HCT116 (cell line): ENCODE measurements around the gene CORO2A. TPM values are rescaled to one million over a fixed set of nuclear protein-coding genes. Genes with fewer than 3 reads are reported as not detected.

Experiments
- ATAC-seq: fragments of 200-7000 bp; cut with Tn5 transposase; 2 replicates; pipeline ENCODE4 v1.9.1; 2020; ENCODE audit warnings: mild to moderate bottlenecking, moderate library complexity
- BruUV-seq: library from RNA; stranded (reverse); fragments of 400-500 nt; replicated peaks from 2 replicates; lab custom pipeline; 2021; lab: Mats Ljungman, UMichigan
- CTCF ChIA-PET: fragments of 300-600 bp; sonication (Branson Sonifier 250); formaldehyde crosslinking; loops from one replicate; lab custom pipeline; 2021; ENCODE audit warnings: antibody characterized with exemption; lab: Charles Lee
- POLR2A ChIA-PET: fragments of 300-600, 350-600 bp; sonication (Branson Sonifier 250); formaldehyde crosslinking; loops from one replicate; lab custom pipeline; 2021; ENCODE audit warnings: antibody characterized with exemption; lab: Charles Lee
- RAD21 ChIA-PET, 2 experiments: fragments of 300-600 bp; sonication (Branson Sonifier 250); formaldehyde crosslinking; loops; one replicate each; lab custom pipeline; 2023; ENCODE audit warnings: low total read pairs in 2 of 2; ENCODE audit not compliant: uncharacterized antibody in 2 of 2, unreplicated experiment in 2 of 2, low non-redundant PET in 1 of 2; lab: Charles Lee
- DNase-seq: peaks from one replicate; pipeline ENCODE4 v3.0.0-alpha.2; 2010; ENCODE audit warnings: low read depth, low spot score
- H2AFZ ChIP-seq: fragments of 200-600 bp; shearing (Covaris generic), sonication (generic); 2 replicates; pipeline ENCODE4 v1.6.1; 2017; ENCODE audit warnings: low read depth, mixed run types, mixed read lengths, antibody characterized with exemption, low read length; ENCODE audit not compliant: poor library complexity, severe bottlenecking
- H3K27ac ChIP-seq: 2 replicates; pipeline ENCODE4 v1.5.1; 2012; ENCODE audit warnings: low read depth, low read length
- H3K27me3 ChIP-seq: fragments of 200-600 bp; sonication (generic); 2 replicates; pipeline ENCODE4 v1.6.1; 2016; ENCODE audit warnings: mixed run types, low read length, mixed read lengths; ENCODE audit not compliant: insufficient read depth
- H3K36me3 ChIP-seq, 2 experiments: fragments of 200-500 bp in 1 of 2; fragments of 200-600 bp in 1 of 2; sonication (Bioruptor generic) in 1 of 2; sonication (generic) in 1 of 2; 2 replicates each; pipeline versions ENCODE4 v1.5.1 to v1.6.1; 2014 to 2016; ENCODE audit warnings: low read length in 2 of 2, inconsistent platforms in 1 of 2, mixed read lengths in 1 of 2, mixed run types in 1 of 2; ENCODE audit not compliant: insufficient read depth in 2 of 2, control insufficient read depth in 1 of 2
- H3K4me1 ChIP-seq, 2 experiments: fragments of 200-600 bp in 1 of 2; sonication (generic) in 1 of 2; 2 replicates each; pipeline versions ENCODE4 v1.5.1 to v1.6.1; 2012 to 2017; ENCODE audit warnings: low read length in 2 of 2, inconsistent platforms in 1 of 2, mild to moderate bottlenecking in 1 of 2, mixed read lengths in 1 of 2, mixed run types in 1 of 2, moderate library complexity in 1 of 2; ENCODE audit not compliant: insufficient read depth in 2 of 2, control insufficient read depth in 1 of 2
- H3K4me2 ChIP-seq: fragments of 200-600 bp; sonication (generic); 2 replicates; pipeline ENCODE4 v1.6.1; 2017; ENCODE audit warnings: mixed run types, low read length, mixed read lengths
- H3K4me3 ChIP-seq, 2 experiments: fragments of 200-600 bp in 1 of 2; sonication (generic) in 1 of 2; replicated peaks in 1 of 2; 2 replicates each; pipeline ENCODE4 v1.5.1; 2011 to 2016; ENCODE audit warnings: low read length in 2 of 2, control low read depth in 1 of 2, low read depth in 1 of 2, mild to moderate bottlenecking in 1 of 2, mixed read lengths in 1 of 2, mixed run types in 1 of 2
- H3K79me2 ChIP-seq: fragments of 200-600 bp; sonication (generic); 2 replicates; pipeline ENCODE4 v1.6.1; 2017; ENCODE audit warnings: mild to moderate bottlenecking, mixed run types, low read length, moderate library complexity, mixed read lengths; ENCODE audit not compliant: insufficient read depth
- H3K9ac ChIP-seq: fragments of 200-600 bp; sonication (generic); 2 replicates; pipeline ENCODE4 v1.6.1; 2016; ENCODE audit warnings: low read length, mixed read lengths
- H3K9me2 ChIP-seq: fragments of 200-600 bp; sonication (generic), shearing (Covaris generic); 2 replicates; pipeline ENCODE4 v1.6.1; 2017; ENCODE audit warnings: mixed run types, mild to moderate bottlenecking, moderate library complexity; ENCODE audit not compliant: insufficient read depth
- H3K9me3 ChIP-seq, 2 experiments: fragments of 200-500 bp in 1 of 2; fragments of 200-600 bp in 1 of 2; sonication (Bioruptor generic) in 1 of 2; sonication (generic) in 1 of 2; 2 replicates each; pipeline ENCODE4 v1.6.1; 2014 to 2017; ENCODE audit warnings: low read length in 2 of 2, mixed read lengths in 2 of 2, inconsistent platforms in 1 of 2, low read depth in 1 of 2, mild to moderate bottlenecking in 1 of 2, mixed run types in 1 of 2, moderate library complexity in 1 of 2; ENCODE audit not compliant: control insufficient read depth in 1 of 2, insufficient read depth in 1 of 2
- H4K20me1 ChIP-seq: fragments of 200-600 bp; sonication (generic), shearing (Covaris generic); 2 replicates; pipeline ENCODE4 v1.6.1; 2017; ENCODE audit warnings: mixed run types, mild to moderate bottlenecking, moderate library complexity; ENCODE audit not compliant: insufficient read depth
- CBX3 ChIP-seq: IDR thresholded peaks from 2 replicates; pipeline ENCODE4 v1.6.1; 2012; ENCODE audit warnings: low read depth
- CTCF ChIP-seq, 3 experiments: fragments of 200-600 bp in 1 of 3; sonication (generic) in 1 of 3; IDR thresholded peaks in 2 of 3; conservative IDR thresholded peaks in 1 of 3; 2 replicates each; pipeline ENCODE4 v1.5.1; 2012 to 2017; ENCODE audit warnings: low read depth in 2 of 3, low read length in 2 of 3, antibody characterized with exemption in 1 of 3, borderline replicate concordance in 1 of 3, control low read depth in 1 of 3, mild to moderate bottlenecking in 1 of 3, mixed read lengths in 1 of 3, mixed run types in 1 of 3, moderate library complexity in 1 of 3; ENCODE audit not compliant: insufficient read depth in 1 of 3
- JUND ChIP-seq: IDR thresholded peaks from 2 replicates; pipeline ENCODE4 v1.6.1; 2012
- POLR2A ChIP-seq: IDR thresholded peaks from 2 replicates; pipeline ENCODE4 v1.7.0; 2011; ENCODE audit warnings: borderline replicate concordance; ENCODE audit not compliant: insufficient read depth, insufficient read length; ENCODE audit errors: extremely low read depth
- SP1 ChIP-seq: IDR thresholded peaks from 2 replicates; pipeline ENCODE4 v1.6.1; 2012; ENCODE audit warnings: low read depth
- ZNF274 ChIP-seq: fragments of 200-500 bp; sonication (Bioruptor generic); IDR thresholded peaks from 2 replicates; pipeline ENCODE4 v1.6.1; 2014; ENCODE audit warnings: mild to moderate bottlenecking, low read depth, low read length, inconsistent platforms
- intact Hi-C: fragments of 100-400 bp; cut with micrococcal nuclease; formaldehyde crosslinking; loops from 2 replicates; pipeline ENCODE4 v1.10.0; 2022
- total RNA-seq: library from RNA; stranded (reverse); gene quantifications from one replicate; pipeline ENCODE4 v1.2.1, GENCODE V29; 2021; ENCODE audit not compliant: unreplicated experiment

Gene CORO2A
- total RNA-seq, 1 experiment from 2014 or later, result 5.7 TPM

DNA sequence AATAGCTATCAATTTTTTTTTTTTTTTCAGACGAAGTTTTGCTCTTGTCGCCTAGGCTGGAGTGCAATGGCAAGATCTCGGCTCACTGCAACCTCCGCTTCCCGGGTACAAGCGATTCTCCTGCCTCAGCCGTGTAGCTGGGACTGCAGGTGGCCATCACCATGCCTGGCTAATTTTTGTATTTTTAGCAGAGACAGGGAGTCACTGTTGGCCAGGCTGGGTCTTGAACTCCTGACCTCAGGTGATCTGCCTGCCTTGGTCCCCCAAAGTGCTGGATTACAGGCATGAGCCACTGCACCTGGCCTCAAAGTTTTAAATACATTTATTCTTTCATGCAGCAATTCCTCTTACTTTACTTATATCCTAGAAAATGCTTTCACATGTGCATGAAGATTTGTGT is 91.0 kb downstream of the CORO2A start (continued):
- TF ChIP-seq CTCF (IDR thresholded peaks at IDR 0.05 in 2 of 3, conservative IDR thresholded peaks at IDR 0.05 in 1 of 3; ENCODE audit: borderline replicate concordance in 1 of 3, insufficient read depth in 1 of 3, low read depth in 2 of 3, low read length in 2 of 3) (no peak), CBX3 (no peak)

GRCh38 chr9:98100456-98100855 is 92.0 kb downstream of the CORO2A start:
- no peaks in the 10 kb centered on the region for H3K9me2 ChIP-seq
- H3K9me3 ChIP-seq, result no peaks in the 10 kb centered on the region
- H2AFZ ChIP-seq, result no peak overlapping the region
- H4K20me1 ChIP-seq, result no peaks in the 10 kb centered on the region
- CTCF ChIA-PET, result no interaction called here
- intact Hi-C loops, result no loop called here
- H3K79me2 ChIP-seq, result no peaks in the 10 kb centered on the region
- RAD21 ChIA-PET, result no interaction called here
- H3K4me1 ChIP-seq, result no peaks in the 10 kb centered on the region
- DNase-seq (no peak), ATAC-seq (no peak)
- POLR2A ChIA-PET, result no interaction called here
- H3K4me3 ChIP-seq, result no peak overlapping the region
- H3K9ac ChIP-seq, result no peak overlapping the region
- no peak overlapping the region for H3K4me2 ChIP-seq
- BruUV-seq, result no TSS peak
- no peaks in the 10 kb centered on the region for H3K27me3 ChIP-seq
- TF ChIP-seq JUND (no peak), SP1 (no peak)
- H3K36me3 ChIP-seq, result 0 out of 4 replicates have a peak, but pooled peaks cover 0 to 6% of the 10 kb centered on the region in 2 experiments
- no peak overlapping the region for H3K27ac ChIP-seq

GRCh38 chr9:98099898-98100297 is 92.5 kb downstream of the CORO2A start:
- no peak for ATAC-seq
- Histone ChIP-seq H2AFZ (no peak overlapping the region), H4K20me1 (no peaks in the 10 kb centered on the region), H3K4me3 (no peak overlapping the region), H3K79me2 (no peaks in the 10 kb centered on the region), H3K36me3 (0 out of 4 replicates have a peak, but pooled peaks cover 0 to 6% of the 10 kb centered on the region in 2 experiments), H3K9me3 (no peaks in the 10 kb centered on the region), H3K4me2 (no peak overlapping the region), H3K9ac (no peak overlapping the region), H3K9me2 (no peaks in the 10 kb centered on the region), H3K4me1 (no peaks in the 10 kb centered on the region), H3K27ac (no peak overlapping the region), H3K27me3 (no peaks in the 10 kb centered on the region)
- no TSS peak for BruUV-seq
- ChIA-PET RAD21 (no interaction called here), CTCF (no interaction called here), POLR2A (no interaction called here)
- no peak for DNase-seq
- TF ChIP-seq ZNF274, result no peak
- no peak for TF ChIP-seq POLR2A
- no peak for TF ChIP-seq CBX3
- intact Hi-C loops, result no loop called here
